GM12878 (cell line): ENCODE measurements around the gene RERE. TPM values are rescaled to one million over a fixed set of nuclear protein-coding genes. Genes with fewer than 3 reads are reported as not detected.

Experiments
- ATAC-seq: fragments of 200-7000 bp; cut with Tn5 transposase; 3 replicates; pipeline ENCODE4 v1.9.1; 2020; ENCODE audit warnings: mild to moderate bottlenecking, moderate library complexity
- BruUV-seq: library from RNA; stranded (reverse); fragments of 400-500 nt; replicated peaks from 2 replicates; lab custom pipeline; 2021; lab: Mats Ljungman, UMichigan
- CTCF ChIA-PET: fragments of 300-600 bp; sonication (Branson Sonifier 250); formaldehyde crosslinking; extraction: SDS; loops from one replicate; lab custom pipeline; 2021; ENCODE audit warnings: inconsistent platforms; lab: Yijun Ruan, JAX
- POLR2A ChIA-PET: fragments of 350-600 bp; formaldehyde crosslinking; extraction: SDS; loops from one replicate; lab custom pipeline; 2021; ENCODE audit warnings: inconsistent platforms; lab: Charles Lee
- RAD21 ChIA-PET: fragments of 300-600 bp; sonication (Branson Sonifier 250); formaldehyde crosslinking; loops from one replicate; lab custom pipeline; 2023; ENCODE audit warnings: antibody characterized with exemption; ENCODE audit not compliant: unreplicated experiment; lab: Charles Lee
- SMC1A ChIA-PET: fragments of 300-600 bp; sonication (Branson Sonifier 250); formaldehyde crosslinking; loops from one replicate; lab custom pipeline; 2023; ENCODE audit not compliant: unreplicated experiment, uncharacterized antibody; lab: Charles Lee
- DNase-seq: peaks from one replicate; pipeline ENCODE4 v3.0.0-alpha.2; 2011; ENCODE audit warnings: low read depth, low spot score
- FAIRE-seq: peaks from 3 replicates; lab custom pipeline; 2011; peaks lifted over from hg19 to GRCh38; lab: Jason Lieb, UNC
- H2AFZ ChIP-seq: 2 replicates; pipeline ENCODE4 v1.6.0; 2011; ENCODE audit warnings: low read depth, low read length, control low read depth; ENCODE audit not compliant: control insufficient read depth
- H3K27ac ChIP-seq: 2 replicates; pipeline ENCODE4 v1.5.1; 2011; ENCODE audit warnings: control low read depth; ENCODE audit not compliant: control insufficient read depth, insufficient read depth
- H3K27me3 ChIP-seq, 2 experiments: replicated peaks in 1 of 2; 2 replicates each; pipeline versions ENCODE4 v1.6.0 to v1.6.1; 2011; ENCODE audit warnings: low read length in 1 of 2; ENCODE audit not compliant: control insufficient read depth in 2 of 2, insufficient read depth in 2 of 2
- H3K36me3 ChIP-seq, 2 experiments: 2 replicates each; pipeline ENCODE4 v1.5.1; 2011; ENCODE audit warnings: low read length in 1 of 2; ENCODE audit not compliant: control insufficient read depth in 2 of 2, insufficient read depth in 2 of 2
- H3K4me1 ChIP-seq: 2 replicates; pipeline ENCODE4 v1.6.1; 2011; ENCODE audit warnings: mild to moderate bottlenecking, low read length, moderate library complexity, mixed read lengths; ENCODE audit not compliant: control insufficient read depth, insufficient read depth
- H3K4me2 ChIP-seq: 2 replicates; pipeline ENCODE4 v1.6.0; 2011; ENCODE audit warnings: control low read depth; ENCODE audit not compliant: control insufficient read depth, insufficient read depth
- H3K4me3 ChIP-seq: fragments of 200-600 bp; sonication (generic); 2 replicates; pipeline ENCODE4 v1.5.1; 2016
- H3K79me2 ChIP-seq: 2 replicates; pipeline ENCODE4 v1.6.0; 2011; ENCODE audit warnings: low read length; ENCODE audit not compliant: control insufficient read depth, insufficient read depth
- H3K9ac ChIP-seq: 2 replicates; pipeline ENCODE4 v1.8.0; 2011; ENCODE audit warnings: low read length, control low read depth, mixed read lengths; ENCODE audit not compliant: control insufficient read depth, insufficient read depth
- H3K9me3 ChIP-seq: replicated peaks from 3 replicates; pipeline ENCODE4 v1.5.1; 2011; ENCODE audit warnings: mild to moderate bottlenecking, low read length; ENCODE audit not compliant: control insufficient read depth, insufficient read depth
- H4K20me1 ChIP-seq: 2 replicates; pipeline ENCODE4 v1.6.0; 2011; ENCODE audit not compliant: control insufficient read depth, insufficient read depth
- FOXM1 ChIP-seq: IDR thresholded peaks from 2 replicates; pipeline ENCODE4 v1.6.1; 2012; ENCODE audit warnings: low read depth, mild to moderate bottlenecking, inconsistent platforms, low read length, moderate library complexity
- HDAC6 ChIP-seq: fragments of 200-600 bp; sonication (generic); IDR thresholded peaks from one replicate; pipeline ENCODE4 v1.8.0; 2017; ENCODE audit warnings: antibody characterized with exemption; ENCODE audit not compliant: unreplicated experiment
- MTA2 ChIP-seq: fragments of 450-650 bp; IDR thresholded peaks from 2 replicates; pipeline ENCODE4 v1.6.1; 2016; ENCODE audit warnings: low read depth, mild to moderate bottlenecking, moderate library complexity
- MYB ChIP-seq: fragments of 150-350 bp; IDR thresholded peaks from 2 replicates; pipeline ENCODE4 v1.6.1; 2014; ENCODE audit warnings: mild to moderate bottlenecking, low read depth, low read length, borderline replicate concordance
- NFIC ChIP-seq: IDR thresholded peaks from 2 replicates; pipeline ENCODE4 v1.6.1; 2012; ENCODE audit warnings: low read depth, mild to moderate bottlenecking, inconsistent platforms, low read length, moderate library complexity
- PAX5 ChIP-seq: IDR thresholded peaks from 2 replicates; pipeline ENCODE4 v1.6.1; 2011; ENCODE audit warnings: low read depth, low read length, borderline replicate concordance
- POLR2A ChIP-seq: IDR thresholded peaks from 2 replicates; pipeline ENCODE4 v1.6.1; 2011; ENCODE audit warnings: low read depth, mild to moderate bottlenecking, low read length
- SMAD5 ChIP-seq: IDR thresholded peaks from 2 replicates; pipeline ENCODE4 v1.6.1; 2016; ENCODE audit warnings: antibody characterized with exemption, low read depth
- STAT1 ChIP-seq: fragments of 450-650 bp; conservative IDR thresholded peaks from 2 replicates; pipeline ENCODE4 v1.6.1; 2014; ENCODE audit warnings: antibody characterized with exemption, mild to moderate bottlenecking
- WGBS: methylation state at CpG from one replicate; pipeline ENCODE4 v1.1.6; 2016; ENCODE audit warnings: low lambda C conversion rate; ENCODE audit not compliant: insufficient replicate concordance, insufficient coverage; ENCODE audit errors: missing lambda C conversion rate; 5-methylcytosine and 5-hydroxymethylcytosine counted together
- in situ Hi-C: fragments of 300-500 bp; cut with MboI; formaldehyde crosslinking; loops from 9 replicates; pipeline ENCODE4 v1.14.3; 2018; ENCODE audit warnings: mixed read lengths
- intact Hi-C: fragments of 100-400 bp; cut with micrococcal nuclease; formaldehyde crosslinking; loops from one replicate; pipeline ENCODE4 v1.14.2; 2022; ENCODE audit not compliant: unreplicated experiment
- polyA plus RNA-seq, 11 experiments: library from polyadenylated mRNA; depleted of rRNA in 4 of 11; unstranded in 6 of 11; stranded (reverse) in 5 of 11; fragments of >200 nt; fragmentation: Nextera tagmentation in 4 of 11; fragmentation: Illumina TruSeq in 1 of 11; extraction: Ambion mirVana in 4 of 11; extraction: Trizol in 1 of 11; gene quantifications; 1 replicate in 1 of 11; 2 replicates in 10 of 11; pipeline versions ENCODE4 v1.2.1 to v1.2.3, GENCODE V29; 2011 to 2016; ENCODE audit warnings: inconsistent platforms in 2 of 11, missing spikeins in 2 of 11, low read depth in 1 of 11
- total RNA-seq, 4 experiments: library from RNA; depleted of rRNA in 3 of 4; stranded (reverse); fragments of >200 nt in 3 of 4; fragmentation: Illumina TruSeq in 1 of 4; extraction: Trizol in 1 of 4; gene quantifications; 2 replicates each; pipeline versions ENCODE4 v1.2.1 to v1.2.3, GENCODE V29; 2013 to 2021
- TF ChIP-seq, protein P1 (sequence below): IDR thresholded peaks from 2 replicates; pipeline ENCODE4 v1.6.1; 2012; ENCODE audit warnings: low read depth, low read length, improper control_type of control experiment
- TF ChIP-seq, protein P2 (sequence below): IDR thresholded peaks from 2 replicates; pipeline ENCODE4 v1.6.1; 2011; ENCODE audit warnings: low read depth, low read length, improper control_type of control experiment, borderline replicate concordance
- TF ChIP-seq, protein P3 (sequence below): IDR thresholded peaks from 2 replicates; pipeline ENCODE4 v1.6.1; 2011; ENCODE audit warnings: borderline replicate concordance, low read depth, mild to moderate bottlenecking, moderate library complexity, mixed read lengths, low read length; ENCODE audit not compliant: insufficient read depth; ENCODE audit errors: extremely low read length

The RERE gene
- total and polyA plus RNA-seq, 10 of the 15 experiments (the other 5 are each of a cell fraction or from before 2014, with no cell fraction given) = 5.2 to 60.5 (median 20.2) TPM

DNA sequence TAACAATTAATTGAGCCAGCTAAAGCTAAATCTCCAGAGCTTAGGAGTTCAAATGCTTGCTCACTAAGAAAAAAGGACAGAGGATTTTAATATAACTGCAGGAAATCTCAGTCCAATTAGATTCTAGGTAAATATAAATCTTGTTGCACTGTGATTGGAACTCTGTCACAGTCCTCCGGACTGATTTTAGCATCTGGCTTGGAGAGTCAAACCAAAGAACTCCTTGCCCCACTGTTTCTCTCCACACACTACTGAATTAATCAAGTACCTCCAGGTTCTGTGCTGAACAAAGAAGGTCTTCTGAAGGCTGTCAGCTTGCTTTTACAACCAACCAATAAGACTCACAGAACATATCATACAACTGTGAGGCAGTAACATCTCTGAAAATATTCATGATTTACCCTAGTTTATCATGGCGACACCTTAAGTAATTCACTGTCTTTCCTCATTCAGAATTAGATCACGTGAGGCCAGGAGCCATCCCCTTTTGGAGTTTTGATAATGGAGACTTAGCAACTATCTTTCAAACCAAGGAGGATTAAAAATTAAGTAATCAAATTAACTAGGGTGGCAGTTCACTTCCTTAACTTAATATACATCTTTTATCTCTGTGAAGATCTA is 176.0 kb downstream of the RERE start:
- no TSS peak for BruUV-seq

DNA sequence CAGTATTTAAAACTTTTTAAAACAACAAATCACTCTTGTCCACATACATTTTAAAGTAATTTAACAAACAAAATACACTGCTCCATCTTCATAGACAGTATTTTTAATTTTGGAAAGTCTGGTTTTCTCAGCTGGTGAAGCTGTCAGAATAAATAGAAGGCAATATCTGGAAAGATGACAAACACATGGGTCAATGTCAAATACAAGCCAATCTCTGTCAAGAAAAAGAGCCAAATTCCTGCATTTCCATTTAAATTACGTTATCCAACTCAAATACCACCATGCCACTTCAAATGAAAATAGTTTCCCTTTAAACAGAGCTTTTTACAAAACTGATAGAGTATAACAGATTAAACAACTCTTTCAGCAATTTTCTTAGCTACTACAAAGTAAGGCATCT is 176.5 kb downstream of the RERE start:
- intact Hi-C loops (loop anchor here (5.0 kb wide), 2 partner anchors 39 to 61 kb away; no protein-coding TSS in a partner anchor), in situ Hi-C loops (no loop called here)
- Histone ChIP-seq H3K9ac (no peak overlapping the region), H3K36me3 (0 out of 4 replicates have a peak, but pooled peaks cover 0 to 2% of the 10 kb centered on the region in 2 experiments), H3K4me1 (peaks cover 27% of the 10 kb centered on the region), H3K27ac (no peak overlapping the region), H3K79me2 (peaks cover 27% of the 10 kb centered on the region), H3K4me2 (no peak overlapping the region), H3K9me3 (no peaks in the 10 kb centered on the region), H3K27me3 (no peaks in the 10 kb centered on the region), H2AFZ (no peak overlapping the region), H4K20me1 (no peaks in the 10 kb centered on the region), H3K4me3 (no peak overlapping the region)
- DNase-seq (no peak), ATAC-seq (no peak), FAIRE-seq (no peak)
- WGBS = 100% methylated on average over 1 of the region's 1 CpG
- POLR2A ChIA-PET = interaction anchor here (0.5 to 3.1 kb wide), 4 partner anchors 9 to 120 kb away, joined by 3 to 16 read pairs (median 4); no protein-coding TSS in a partner anchor
- RAD21 ChIA-PET = interaction anchor here (1.1 to 19.1 kb wide), 3 partner anchors 12 to 208 kb away, joined by 3 to 384 read pairs (median 59); no protein-coding TSS in a partner anchor
- SMC1A ChIA-PET = interaction anchor here (0.7 to 19.5 kb wide), 8 partner anchors 13 to 221 kb away, joined by 3 to 587 read pairs (median 5); no protein-coding TSS in a partner anchor
- CTCF ChIA-PET = interaction anchor here (1.3 to 4.6 kb wide), 4 partner anchors 9 to 80 kb away, joined by 3 to 20 read pairs (median 10); no protein-coding TSS in a partner anchor
- BruUV-seq = no TSS peak
- no peak for TF ChIP-seq MTA2
- TF ChIP-seq, protein P1, sequence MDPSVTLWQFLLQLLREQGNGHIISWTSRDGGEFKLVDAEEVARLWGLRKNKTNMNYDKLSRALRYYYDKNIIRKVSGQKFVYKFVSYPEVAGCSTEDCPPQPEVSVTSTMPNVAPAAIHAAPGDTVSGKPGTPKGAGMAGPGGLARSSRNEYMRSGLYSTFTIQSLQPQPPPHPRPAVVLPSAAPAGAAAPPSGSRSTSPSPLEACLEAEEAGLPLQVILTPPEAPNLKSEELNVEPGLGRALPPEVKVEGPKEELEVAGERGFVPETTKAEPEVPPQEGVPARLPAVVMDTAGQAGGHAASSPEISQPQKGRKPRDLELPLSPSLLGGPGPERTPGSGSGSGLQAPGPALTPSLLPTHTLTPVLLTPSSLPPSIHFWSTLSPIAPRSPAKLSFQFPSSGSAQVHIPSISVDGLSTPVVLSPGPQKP = no peak
- TF ChIP-seq, protein P2, sequence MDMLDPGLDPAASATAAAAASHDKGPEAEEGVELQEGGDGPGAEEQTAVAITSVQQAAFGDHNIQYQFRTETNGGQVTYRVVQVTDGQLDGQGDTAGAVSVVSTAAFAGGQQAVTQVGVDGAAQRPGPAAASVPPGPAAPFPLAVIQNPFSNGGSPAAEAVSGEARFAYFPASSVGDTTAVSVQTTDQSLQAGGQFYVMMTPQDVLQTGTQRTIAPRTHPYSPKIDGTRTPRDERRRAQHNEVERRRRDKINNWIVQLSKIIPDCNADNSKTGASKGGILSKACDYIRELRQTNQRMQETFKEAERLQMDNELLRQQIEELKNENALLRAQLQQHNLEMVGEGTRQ = no peak
- no peak for TF ChIP-seq FOXM1
- no peak for TF ChIP-seq PAX5
- TF ChIP-seq SMAD5 = no peak
- TF ChIP-seq, protein P3, sequence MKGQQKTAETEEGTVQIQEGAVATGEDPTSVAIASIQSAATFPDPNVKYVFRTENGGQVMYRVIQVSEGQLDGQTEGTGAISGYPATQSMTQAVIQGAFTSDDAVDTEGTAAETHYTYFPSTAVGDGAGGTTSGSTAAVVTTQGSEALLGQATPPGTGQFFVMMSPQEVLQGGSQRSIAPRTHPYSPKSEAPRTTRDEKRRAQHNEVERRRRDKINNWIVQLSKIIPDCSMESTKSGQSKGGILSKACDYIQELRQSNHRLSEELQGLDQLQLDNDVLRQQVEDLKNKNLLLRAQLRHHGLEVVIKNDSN = no peak
- no peak for TF ChIP-seq MYB
- no peak for TF ChIP-seq NFIC
- no peak for TF ChIP-seq POLR2A
- no peak for TF ChIP-seq HDAC6

More for the DNA sequence above, 176.0 kb downstream of the RERE start:
- CTCF ChIA-PET = interaction anchor here (1.3 to 4.6 kb wide), 4 partner anchors 8 to 80 kb away, joined by 3 to 20 read pairs (median 10); no protein-coding TSS in a partner anchor
- H3K36me3 ChIP-seq = 0 out of 4 replicates have a peak, but pooled peaks cover 0 to 2% of the 10 kb centered on the region in 2 experiments
- H3K9ac ChIP-seq = no peak overlapping the region
- H2AFZ ChIP-seq = no peak overlapping the region
- no peak for DNase-seq
- H3K79me2 ChIP-seq = peaks cover 30% of the 10 kb centered on the region
- H3K4me1 ChIP-seq = peaks cover 27% of the 10 kb centered on the region
- no peak overlapping the region for H3K27ac ChIP-seq
- no peaks in the 10 kb centered on the region for H3K9me3 ChIP-seq
- H4K20me1 ChIP-seq = no peaks in the 10 kb centered on the region
- H3K27me3 ChIP-seq = no peaks in the 10 kb centered on the region
- FAIRE-seq = no peak
- ATAC-seq = no peak
- no peak overlapping the region for H3K4me2 ChIP-seq
- 100% methylated on average over 3 of the region's 3 CpGs for WGBS
- SMC1A ChIA-PET = interaction anchor here (0.6 to 19.5 kb wide), 8 partner anchors 13 to 221 kb away, joined by 3 to 587 read pairs (median 3); no protein-coding TSS in a partner anchor
- POLR2A ChIA-PET = interaction anchor here (0.5 to 3.1 kb wide), 3 partner anchors 10 to 67 kb away, joined by 3 to 16 read pairs (median 4); no protein-coding TSS in a partner anchor
- no peak overlapping the region for H3K4me3 ChIP-seq
- in situ Hi-C loops (no loop called here), intact Hi-C loops (loop anchor here (5.0 kb wide), 2 partner anchors 39 to 61 kb away; no protein-coding TSS in a partner anchor)
- RAD21 ChIA-PET = interaction anchor here (1.1 to 19.1 kb wide), 4 partner anchors 13 to 208 kb away, joined by 3 to 384 read pairs (median 32); no protein-coding TSS in a partner anchor
- TF ChIP-seq STAT1 = no peak
- TF ChIP-seq, all 136 proteins: peak for 0
